Measurements from ENCODE around the gene FANCC. TPM values are rescaled to one million over a fixed set of nuclear protein-coding genes. Genes with fewer than 3 reads are reported as not detected.

FANCC gene
- total RNA-seq, 2 donors from 2014 or later, result 10.5 to 23.6 TPM

DNA sequence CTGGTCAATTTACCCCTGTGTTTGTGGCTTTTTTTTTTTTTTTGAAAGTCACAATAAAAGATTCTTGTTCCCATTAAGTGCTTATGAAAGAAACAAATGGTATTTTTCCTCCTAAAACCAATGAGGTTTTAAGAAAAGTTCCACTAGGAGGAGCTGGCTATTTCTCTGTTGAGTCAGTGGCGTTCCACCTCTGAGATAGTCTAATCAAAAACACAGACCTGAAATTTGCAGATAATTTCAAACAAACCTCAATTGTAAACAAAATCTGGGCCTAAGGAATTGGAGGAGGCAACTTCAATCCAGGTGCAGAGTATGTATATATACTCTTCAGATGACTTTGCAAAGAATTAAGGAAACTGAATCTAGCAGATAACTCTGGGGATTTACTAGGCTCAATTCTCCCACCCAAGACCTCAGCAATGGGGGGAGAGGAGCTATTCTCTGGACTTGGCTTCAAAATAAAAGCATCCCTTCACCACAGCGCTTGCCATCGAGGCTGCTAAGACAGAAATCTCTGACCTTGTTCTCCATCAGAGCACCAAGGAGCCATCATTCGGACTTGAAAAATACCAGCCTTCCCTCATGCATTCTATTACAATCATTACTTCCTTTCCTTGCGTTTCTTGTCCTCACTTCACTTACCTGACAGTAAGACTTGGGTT lies 52.4 kb downstream of the FANCC start:
- Histone ChIP-seq H3K36me3 (no peaks in the 10 kb centered on the region), H3K9me3 (no peaks in the 10 kb centered on the region), H3K4me1 (peaks cover 12% of the 10 kb centered on the region), H3K4me3 (no peak overlapping the region), H3K27me3 (no peaks in the 10 kb centered on the region), H3K27ac (no peak overlapping the region), H3K9ac (ENCODE audit: low read depth in 2 of 2, low read length in 2 of 2) (no peak overlapping the region)
- no peak for DNase-seq
- TF ChIP-seq, protein P1, sequence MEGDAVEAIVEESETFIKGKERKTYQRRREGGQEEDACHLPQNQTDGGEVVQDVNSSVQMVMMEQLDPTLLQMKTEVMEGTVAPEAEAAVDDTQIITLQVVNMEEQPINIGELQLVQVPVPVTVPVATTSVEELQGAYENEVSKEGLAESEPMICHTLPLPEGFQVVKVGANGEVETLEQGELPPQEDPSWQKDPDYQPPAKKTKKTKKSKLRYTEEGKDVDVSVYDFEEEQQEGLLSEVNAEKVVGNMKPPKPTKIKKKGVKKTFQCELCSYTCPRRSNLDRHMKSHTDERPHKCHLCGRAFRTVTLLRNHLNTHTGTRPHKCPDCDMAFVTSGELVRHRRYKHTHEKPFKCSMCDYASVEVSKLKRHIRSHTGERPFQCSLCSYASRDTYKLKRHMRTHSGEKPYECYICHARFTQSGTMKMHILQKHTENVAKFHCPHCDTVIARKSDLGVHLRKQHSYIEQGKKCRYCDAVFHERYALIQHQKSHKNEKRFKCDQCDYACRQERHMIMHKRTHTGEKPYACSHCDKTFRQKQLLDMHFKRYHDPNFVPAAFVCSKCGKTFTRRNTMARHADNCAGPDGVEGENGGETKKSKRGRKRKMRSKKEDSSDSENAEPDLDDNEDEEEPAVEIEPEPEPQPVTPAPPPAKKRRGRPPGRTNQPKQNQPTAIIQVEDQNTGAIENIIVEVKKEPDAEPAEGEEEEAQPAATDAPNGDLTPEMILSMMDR (IDR thresholded peaks at IDR 0.05), result peak; percentile 24
- intact Hi-C loops (cut with DNase I), result no loop called here

GRCh38 chr9:95261890-95262289 lies 55.6 kb downstream of the FANCC start:
- Histone ChIP-seq H3K36me3 (no peaks in the 10 kb centered on the region), H3K27ac (no peak overlapping the region), H3K9ac (ENCODE audit: low read depth in 2 of 2, low read length in 2 of 2) (no peak overlapping the region), H3K4me3 (no peak overlapping the region), H3K27me3 (no peaks in the 10 kb centered on the region), H3K4me1 (peaks cover 5% of the 10 kb centered on the region), H3K9me3 (no peaks in the 10 kb centered on the region)
- intact Hi-C loops (cut with DNase I), result no loop called here
- TF ChIP-seq, protein P1 (IDR thresholded peaks at IDR 0.05), result no peak
- no peak for DNase-seq

DNA sequence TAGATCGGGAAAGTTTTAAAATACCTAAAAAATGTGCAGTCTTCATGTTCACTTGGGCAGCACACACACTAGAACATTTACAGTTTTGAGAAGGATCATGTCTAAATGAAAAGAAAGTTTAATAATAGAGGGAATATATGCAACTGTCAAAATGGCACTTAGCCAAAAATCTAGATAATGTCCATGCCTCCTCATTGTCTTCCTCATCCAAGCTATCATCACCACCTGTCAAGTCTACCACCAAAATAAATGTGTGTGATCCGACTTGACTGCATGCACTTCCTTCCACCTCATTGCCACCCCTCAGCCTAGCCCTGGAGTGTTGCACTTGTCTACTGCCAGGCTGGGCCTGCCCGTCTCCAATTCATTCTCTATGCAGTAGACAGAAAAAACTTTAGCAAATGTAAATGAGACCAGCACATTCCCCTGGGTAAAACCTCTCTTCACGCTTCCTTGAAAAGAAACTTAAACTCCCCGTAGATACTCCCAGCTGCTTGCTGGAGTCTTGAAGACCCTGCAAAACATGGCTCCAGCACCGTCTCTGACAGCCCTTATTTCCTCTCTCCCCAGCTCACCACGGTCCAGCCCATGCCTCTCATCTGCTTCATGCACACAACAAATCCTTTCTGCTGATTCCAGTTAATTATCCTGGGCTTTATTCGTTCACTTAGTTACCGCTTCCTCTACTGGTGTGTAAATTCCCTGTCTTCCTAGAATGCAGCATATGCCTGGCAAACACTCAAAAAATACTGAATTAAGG lies 66.9 kb downstream of the FANCC start:
- TF ChIP-seq, protein P1 (IDR thresholded peaks at IDR 0.05), result no peak
- H3K27me3 ChIP-seq, result no peaks in the 10 kb centered on the region
- intact Hi-C loops (cut with DNase I), result no loop called here
- no peaks in the 10 kb centered on the region for H3K36me3 ChIP-seq
- H3K27ac ChIP-seq, result no peak overlapping the region
- no peak for DNase-seq
- no peaks in the 10 kb centered on the region for H3K4me1 ChIP-seq
- H3K4me3 ChIP-seq, result no peak overlapping the region
- H3K9me3 ChIP-seq, result no peaks in the 10 kb centered on the region
- H3K9ac ChIP-seq (ENCODE audit: low read depth in 2 of 2, low read length in 2 of 2), result no peak overlapping the region

DNA sequence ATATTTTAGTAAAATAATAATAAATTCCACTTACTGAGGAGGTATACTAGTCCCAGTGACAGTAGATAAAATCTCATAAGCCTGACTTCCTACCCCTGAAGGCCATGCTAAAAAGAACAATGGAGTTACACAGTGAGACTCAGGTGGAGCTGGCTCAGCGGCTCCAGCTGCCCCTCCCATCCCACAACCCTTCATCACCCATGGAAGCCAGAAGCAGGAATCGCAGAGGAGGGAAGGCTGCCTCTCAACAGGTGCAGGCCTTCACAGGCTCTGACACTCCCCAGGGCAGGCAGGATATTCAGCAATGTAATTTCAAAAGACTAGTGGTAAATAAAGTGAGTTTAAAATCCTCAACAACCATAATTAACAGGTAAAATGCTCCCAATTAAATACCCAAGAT lies 67.5 kb downstream of the FANCC start:
- no peaks in the 10 kb centered on the region for H3K9me3 ChIP-seq
- no peak for DNase-seq
- H3K4me3 ChIP-seq, result no peak overlapping the region
- TF ChIP-seq, protein P1 (IDR thresholded peaks at IDR 0.05), result no peak
- H3K4me1 ChIP-seq, result no peaks in the 10 kb centered on the region
- intact Hi-C loops (cut with DNase I), result no loop called here
- no peaks in the 10 kb centered on the region for H3K36me3 ChIP-seq
- no peaks in the 10 kb centered on the region for H3K27me3 ChIP-seq
- H3K27ac ChIP-seq, result no peak overlapping the region
- no peak overlapping the region for H3K9ac ChIP-seq (ENCODE audit: low read depth in 2 of 2, low read length in 2 of 2)

DNA sequence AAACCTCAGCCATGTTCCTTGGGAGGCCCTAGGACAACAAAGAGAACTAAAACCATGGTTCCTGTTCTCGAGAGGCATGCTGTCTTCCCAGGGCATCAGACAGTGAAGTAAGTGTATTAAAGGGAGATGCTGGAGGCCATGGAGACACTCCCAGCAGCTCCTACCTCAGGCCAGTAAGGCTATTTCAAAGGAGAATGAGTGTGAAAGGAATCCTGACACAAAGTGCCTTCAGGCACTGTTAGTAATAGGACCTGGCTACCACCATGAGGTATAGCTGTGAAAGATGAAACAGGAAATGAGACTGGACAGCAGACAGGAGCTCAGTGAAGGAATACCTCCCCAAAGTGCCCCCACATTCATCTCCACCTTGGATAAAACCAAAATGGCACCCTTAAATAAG lies 71.0 kb downstream of the FANCC start:
- Histone ChIP-seq H3K4me1 (no peaks in the 10 kb centered on the region), H3K4me3 (no peak overlapping the region), H3K9ac (ENCODE audit: low read depth in 2 of 2, low read length in 2 of 2) (no peak overlapping the region), H3K9me3 (no peaks in the 10 kb centered on the region), H3K27me3 (no peaks in the 10 kb centered on the region), H3K27ac (no peak overlapping the region), H3K36me3 (no peaks in the 10 kb centered on the region)
- TF ChIP-seq, protein P1 (IDR thresholded peaks at IDR 0.05), result no peak
- no peak for DNase-seq
- intact Hi-C loops (cut with DNase I), result no loop called here
